ENCODE measurements around the gene RETREG2.

DNA sequence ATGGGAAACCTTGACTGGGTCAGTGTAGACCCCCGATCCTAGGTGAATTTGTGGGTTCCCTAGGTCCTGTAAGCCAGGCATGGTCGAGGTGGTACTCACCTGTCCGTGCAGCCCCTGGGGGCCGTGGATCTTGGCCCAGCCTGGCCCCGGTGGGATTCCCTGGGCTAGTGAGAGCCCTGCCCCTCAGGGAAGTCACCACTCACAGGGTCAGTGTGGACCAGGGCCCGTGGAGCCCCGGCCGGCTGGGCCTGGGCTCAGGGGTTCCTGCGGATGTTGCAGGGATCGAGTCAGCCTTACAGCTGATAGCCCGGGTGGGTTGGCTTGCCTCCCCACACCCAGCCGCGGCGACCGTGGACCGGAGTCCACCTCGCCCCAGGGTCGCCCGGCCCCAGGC lies 50.8 kb downstream of the RETREG2 start:
- TF ChIP-seq ZNF274 (IDR thresholded peaks at IDR 0.05; ENCODE audit: low read depth, low read length) (no peak), YY1 (IDR thresholded peaks at IDR 0.05; ENCODE audit: insufficient read depth, insufficient read length) (no peak), SUZ12 (IDR thresholded peaks at IDR 0.05; ENCODE audit: extremely low read depth, insufficient read depth, insufficient read length) (no peak)

Measured in NT2/D1 (cell line).